A549 (cell line): Measurements from ENCODE around the gene KANSL3. TPM values are rescaled to one million over a fixed set of nuclear protein-coding genes. Genes with fewer than 3 reads are reported as not detected.

Experiments used
- ATAC-seq, 2 experiments: fragments of 200-7000 bp in 1 of 2; fragments of >200 bp in 1 of 2; cut with Nextera tagmentation in 1 of 2; cut with Tn5 transposase in 1 of 2; 3 replicates each; pipeline versions ENCODE4 v1.8.0 to v1.9.1; 2018 to 2020; ENCODE audit warnings: mild to moderate bottlenecking in 1 of 2, moderate library complexity in 1 of 2
- CTCF ChIA-PET: fragments of 300-600 bp; sonication (Branson Sonifier 250); formaldehyde crosslinking; extraction: SDS; loops from one replicate; lab custom pipeline; 2021; ENCODE audit warnings: antibody characterized with exemption, inconsistent platforms; lab: Yijun Ruan, JAX
- POLR2A ChIA-PET: fragments of 350-600 bp; formaldehyde crosslinking; extraction: SDS; loops from one replicate; lab custom pipeline; 2021; ENCODE audit warnings: antibody characterized with exemption, inconsistent platforms; lab: Yijun Ruan, JAX
- DNase-seq, 2 experiments: peaks; one replicate each; pipeline versions ENCODE4 v3.0.0 to v3.0.0-alpha.2; 2011 to 2016; ENCODE audit warnings: low read depth in 1 of 2, low spot score in 1 of 2
- FAIRE-seq: peaks from 2 replicates; lab custom pipeline; 2011; peaks lifted over from hg19 to GRCh38; lab: Jason Lieb, UNC
- H3K27ac ChIP-seq, 2 experiments: fragments of >200 bp; sonication (Bioruptor Twin); formaldehyde crosslinking; 3 replicates each; pipeline ENCODE4 v1.5.1; 2016 to 2017
- H3K4me1 ChIP-seq: fragments of >200 bp; sonication (Bioruptor Twin); formaldehyde crosslinking; 3 replicates; pipeline ENCODE4 v1.6.1; 2016
- H3K4me2 ChIP-seq: fragments of >200 bp; sonication (Bioruptor Twin); formaldehyde crosslinking; 3 replicates; pipeline ENCODE4 v1.6.1; 2016
- H3K4me3 ChIP-seq: fragments of >200 bp; sonication (Bioruptor Twin); formaldehyde crosslinking; 3 replicates; pipeline ENCODE4 v1.5.1; 2016
- H3K9me3 ChIP-seq: fragments of >200 bp; sonication (Bioruptor Twin); formaldehyde crosslinking; 3 replicates; pipeline ENCODE4 v1.6.1; 2016
- EHF ChIP-seq: fragments of 250-450 bp; sonication (Bioruptor Pico); IDR thresholded peaks from 2 replicates; pipeline ENCODE4 v1.5.0; 2020; ENCODE audit warnings: mild to moderate bottlenecking
- EHMT2 ChIP-seq: fragments of 200-600 bp; sonication (generic); IDR thresholded peaks from 2 replicates; pipeline ENCODE4 v1.6.1; 2016; ENCODE audit warnings: antibody characterized with exemption, low read depth, mild to moderate bottlenecking, moderate library complexity
- EP300 ChIP-seq, 2 experiments: fragments of >200 bp; sonication (Bioruptor Twin); formaldehyde crosslinking; IDR thresholded peaks; 2 replicates in 1 of 2; 3 replicates in 1 of 2; pipeline ENCODE4 v1.6.1; 2016 to 2017
- FOSB ChIP-seq: fragments of 250-450 bp; sonication (Bioruptor Pico); IDR thresholded peaks from 2 replicates; pipeline ENCODE4 v1.5.0; 2020; ENCODE audit warnings: mild to moderate bottlenecking, moderate library complexity
- FOSL2 ChIP-seq, 2 experiments: fragments of 450-650 bp in 1 of 2; fragments of >200 bp in 1 of 2; sonication (Bioruptor Twin) in 1 of 2; formaldehyde crosslinking; IDR thresholded peaks; 2 replicates each; pipeline versions ENCODE4 v1.5.0 to v1.6.1; 2016 to 2020; ENCODE audit warnings: mild to moderate bottlenecking in 1 of 2, moderate library complexity in 1 of 2
- GATA3 ChIP-seq: IDR thresholded peaks from 2 replicates; pipeline ENCODE4 v1.6.1; 2012; ENCODE audit warnings: borderline replicate concordance
- HEYL ChIP-seq: fragments of 250-450 bp; sonication (Bioruptor Pico); IDR thresholded peaks from 2 replicates; pipeline ENCODE4 v1.8.0; 2021; ENCODE audit warnings: mild to moderate bottlenecking, moderate library complexity
- JUNB ChIP-seq: fragments of >200 bp; sonication (Bioruptor Twin); formaldehyde crosslinking; IDR thresholded peaks from 2 replicates; pipeline ENCODE4 v1.6.1; 2016
- MAZ ChIP-seq: fragments of 150-350 bp; IDR thresholded peaks from 2 replicates; pipeline ENCODE4 v1.6.1; 2014; ENCODE audit warnings: antibody characterized with exemption, low read depth, low read length, borderline replicate concordance
- NR3C1 ChIP-seq: fragments of >200 bp; sonication (Bioruptor Twin); formaldehyde crosslinking; IDR thresholded peaks from 3 replicates; pipeline ENCODE4 v1.6.1; 2017
- RCOR1 ChIP-seq: fragments of 150-350 bp; IDR thresholded peaks from 2 replicates; pipeline ENCODE4 v1.6.1; 2014; ENCODE audit warnings: antibody characterized with exemption, low read length, low read depth
- RFX5 ChIP-seq: fragments of 450-650 bp; IDR thresholded peaks from 2 replicates; pipeline ENCODE4 v1.7.1; 2014; ENCODE audit warnings: antibody characterized with exemption, mild to moderate bottlenecking, moderate library complexity
- SMC3 ChIP-seq: fragments of >200 bp; sonication (Bioruptor Twin); formaldehyde crosslinking; IDR thresholded peaks from 3 replicates; pipeline ENCODE4 v1.6.1; 2018; ENCODE audit warnings: inconsistent platforms
- TP53 ChIP-seq: fragments of 250-450 bp; sonication (Bioruptor Pico); IDR thresholded peaks from 2 replicates; pipeline ENCODE4 v1.5.0; 2021; ENCODE audit warnings: mild to moderate bottlenecking, moderate library complexity
- WGBS: methylation state at CpG from one replicate; pipeline ENCODE4 v1.1.6; 2017; ENCODE audit errors: missing lambda C conversion rate; 5-methylcytosine and 5-hydroxymethylcytosine counted together
- polyA plus RNA-seq, 4 experiments: library from polyadenylated mRNA; depleted of rRNA in 3 of 4; stranded (reverse); fragments of >200 nt; fragmentation: RNase III in 1 of 4; extraction: RNeasy Plus Mini Kit Qiagen cat#74134 plus additional on column Dnase treatment in 1 of 4; gene quantifications; 2 replicates in 3 of 4; 3 replicates in 1 of 4; pipeline ENCODE4 v1.2.3, GENCODE V29; 2011 to 2017
- TF ChIP-seq, protein P1 (sequence below): fragments of 250-450 bp; sonication (Bioruptor Pico); IDR thresholded peaks from 2 replicates; pipeline ENCODE4 v1.5.0; 2020; ENCODE audit warnings: low read depth, mild to moderate bottlenecking, moderate library complexity
- TF ChIP-seq, protein P2 (sequence below): fragments of 450-650 bp; IDR thresholded peaks from 2 replicates; pipeline ENCODE4 v1.6.1; 2014; ENCODE audit warnings: antibody characterized with exemption
- TF ChIP-seq, protein P3 (sequence below): fragments of >200 bp; sonication (Bioruptor Twin); formaldehyde crosslinking; IDR thresholded peaks from 3 replicates; pipeline ENCODE4 v1.5.1; 2016
- TF ChIP-seq, protein P4 (sequence below): fragments of 150-350 bp; IDR thresholded peaks from 2 replicates; pipeline ENCODE4 v1.6.1; 2014; ENCODE audit warnings: low read depth, mild to moderate bottlenecking, low read length
- TF ChIP-seq, protein P5 (sequence below): fragments of 250-450 bp; sonication (Bioruptor Pico); IDR thresholded peaks from 2 replicates; pipeline ENCODE4 v1.5.0; 2021; ENCODE audit warnings: mild to moderate bottlenecking, moderate library complexity, borderline replicate concordance
- TF ChIP-seq, protein P6 (sequence below): fragments of >200 bp; sonication (Bioruptor Twin); formaldehyde crosslinking; IDR thresholded peaks from 2 replicates; pipeline ENCODE4 v1.6.1; 2016

Gene KANSL3
- polyA plus RNA-seq, 2 of the 4 experiments (the other 2 are of a cell fraction): 23.0 to 25.2 TPM

- WGBS: 89% methylated on average over 4 of the region's 5 CpGs
- TF ChIP-seq SMC3: no peak
- H3K4me1 ChIP-seq: no peaks in the 10 kb centered on the region
- no peak overlapping the region for H3K4me2 ChIP-seq
- no peak overlapping the region for H3K27ac ChIP-seq
- FAIRE-seq (no peak), ATAC-seq (no peak), DNase-seq (no peak)
- H3K9me3 ChIP-seq: no peaks in the 10 kb centered on the region
- ChIA-PET POLR2A (no interaction called here), CTCF (interaction anchor here (0.7 to 3.8 kb wide), 9 partner anchors 9 to 167 kb away, joined by 3 to 14 read pairs (median 3); no protein-coding TSS in a partner anchor)
- no peak overlapping the region for H3K4me3 ChIP-seq
Measured at GRCh38 chr2:96594691-96595152, 43.4 kb downstream of the KANSL3 start.

DNA sequence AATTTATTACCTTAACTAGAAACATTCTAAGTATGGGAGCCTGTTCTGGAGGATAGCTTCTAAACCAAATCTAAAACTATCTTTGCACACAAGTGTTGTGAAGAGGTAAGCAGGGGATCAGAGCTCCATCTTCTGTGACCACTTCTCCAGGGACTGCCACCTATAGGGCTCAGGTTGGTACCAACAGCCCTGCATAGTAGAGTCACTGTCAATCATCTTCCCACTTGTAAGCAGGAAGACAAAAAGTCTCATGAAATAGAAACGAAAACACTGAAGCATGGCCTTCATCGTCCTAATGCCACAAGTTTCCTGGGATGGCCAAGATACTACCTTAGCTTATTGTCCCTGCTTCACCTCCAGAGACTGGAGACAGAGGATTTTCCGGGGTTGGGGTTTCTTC is 43.8 kb downstream of the KANSL3 start:
- Histone ChIP-seq H3K27ac (no peak overlapping the region), H3K4me1 (no peaks in the 10 kb centered on the region), H3K4me2 (no peak overlapping the region), H3K9me3 (no peaks in the 10 kb centered on the region), H3K4me3 (no peak overlapping the region)
- DNase-seq (no peak), ATAC-seq (no peak), FAIRE-seq (no peak)
- CTCF ChIA-PET: interaction anchor here (1.2 to 3.8 kb wide), 8 partner anchors 10 to 167 kb away, joined by 3 to 14 read pairs (median 8); no protein-coding TSS in a partner anchor
- POLR2A ChIA-PET: no interaction called here
- TF ChIP-seq EP300 (IDR thresholded peaks at IDR 0.05) (no peak), EHMT2 (no peak), EHF (no peak), RCOR1 (no peak), HEYL (CRISPR knock-in tag) (no peak), MAZ (no peak), RFX5 (no peak), JUNB (no peak), NR3C1 (no peak), GATA3 (no peak), FOSL2 (IDR thresholded peaks at IDR 0.05) (no peak), FOSL2 (CRISPR knock-in tag; IDR thresholded peaks at IDR 0.05) (no peak), TP53 (no peak), FOSB (CRISPR knock-in tag) (no peak)
- TF ChIP-seq, protein P1, sequence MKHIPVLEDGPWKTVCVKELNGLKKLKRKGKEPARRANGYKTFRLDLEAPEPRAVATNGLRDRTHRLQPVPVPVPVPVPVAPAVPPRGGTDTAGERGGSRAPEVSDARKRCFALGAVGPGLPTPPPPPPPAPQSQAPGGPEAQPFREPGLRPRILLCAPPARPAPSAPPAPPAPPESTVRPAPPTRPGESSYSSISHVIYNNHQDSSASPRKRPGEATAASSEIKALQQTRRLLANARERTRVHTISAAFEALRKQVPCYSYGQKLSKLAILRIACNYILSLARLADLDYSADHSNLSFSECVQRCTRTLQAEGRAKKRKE (CRISPR knock-in tag): no peak
- TF ChIP-seq, protein P2, sequence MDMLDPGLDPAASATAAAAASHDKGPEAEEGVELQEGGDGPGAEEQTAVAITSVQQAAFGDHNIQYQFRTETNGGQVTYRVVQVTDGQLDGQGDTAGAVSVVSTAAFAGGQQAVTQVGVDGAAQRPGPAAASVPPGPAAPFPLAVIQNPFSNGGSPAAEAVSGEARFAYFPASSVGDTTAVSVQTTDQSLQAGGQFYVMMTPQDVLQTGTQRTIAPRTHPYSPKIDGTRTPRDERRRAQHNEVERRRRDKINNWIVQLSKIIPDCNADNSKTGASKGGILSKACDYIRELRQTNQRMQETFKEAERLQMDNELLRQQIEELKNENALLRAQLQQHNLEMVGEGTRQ: no peak
- TF ChIP-seq, protein P3, sequence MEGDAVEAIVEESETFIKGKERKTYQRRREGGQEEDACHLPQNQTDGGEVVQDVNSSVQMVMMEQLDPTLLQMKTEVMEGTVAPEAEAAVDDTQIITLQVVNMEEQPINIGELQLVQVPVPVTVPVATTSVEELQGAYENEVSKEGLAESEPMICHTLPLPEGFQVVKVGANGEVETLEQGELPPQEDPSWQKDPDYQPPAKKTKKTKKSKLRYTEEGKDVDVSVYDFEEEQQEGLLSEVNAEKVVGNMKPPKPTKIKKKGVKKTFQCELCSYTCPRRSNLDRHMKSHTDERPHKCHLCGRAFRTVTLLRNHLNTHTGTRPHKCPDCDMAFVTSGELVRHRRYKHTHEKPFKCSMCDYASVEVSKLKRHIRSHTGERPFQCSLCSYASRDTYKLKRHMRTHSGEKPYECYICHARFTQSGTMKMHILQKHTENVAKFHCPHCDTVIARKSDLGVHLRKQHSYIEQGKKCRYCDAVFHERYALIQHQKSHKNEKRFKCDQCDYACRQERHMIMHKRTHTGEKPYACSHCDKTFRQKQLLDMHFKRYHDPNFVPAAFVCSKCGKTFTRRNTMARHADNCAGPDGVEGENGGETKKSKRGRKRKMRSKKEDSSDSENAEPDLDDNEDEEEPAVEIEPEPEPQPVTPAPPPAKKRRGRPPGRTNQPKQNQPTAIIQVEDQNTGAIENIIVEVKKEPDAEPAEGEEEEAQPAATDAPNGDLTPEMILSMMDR: no peak
- TF ChIP-seq, protein P4, sequence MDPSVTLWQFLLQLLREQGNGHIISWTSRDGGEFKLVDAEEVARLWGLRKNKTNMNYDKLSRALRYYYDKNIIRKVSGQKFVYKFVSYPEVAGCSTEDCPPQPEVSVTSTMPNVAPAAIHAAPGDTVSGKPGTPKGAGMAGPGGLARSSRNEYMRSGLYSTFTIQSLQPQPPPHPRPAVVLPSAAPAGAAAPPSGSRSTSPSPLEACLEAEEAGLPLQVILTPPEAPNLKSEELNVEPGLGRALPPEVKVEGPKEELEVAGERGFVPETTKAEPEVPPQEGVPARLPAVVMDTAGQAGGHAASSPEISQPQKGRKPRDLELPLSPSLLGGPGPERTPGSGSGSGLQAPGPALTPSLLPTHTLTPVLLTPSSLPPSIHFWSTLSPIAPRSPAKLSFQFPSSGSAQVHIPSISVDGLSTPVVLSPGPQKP: no peak
- TF ChIP-seq, protein P5, sequence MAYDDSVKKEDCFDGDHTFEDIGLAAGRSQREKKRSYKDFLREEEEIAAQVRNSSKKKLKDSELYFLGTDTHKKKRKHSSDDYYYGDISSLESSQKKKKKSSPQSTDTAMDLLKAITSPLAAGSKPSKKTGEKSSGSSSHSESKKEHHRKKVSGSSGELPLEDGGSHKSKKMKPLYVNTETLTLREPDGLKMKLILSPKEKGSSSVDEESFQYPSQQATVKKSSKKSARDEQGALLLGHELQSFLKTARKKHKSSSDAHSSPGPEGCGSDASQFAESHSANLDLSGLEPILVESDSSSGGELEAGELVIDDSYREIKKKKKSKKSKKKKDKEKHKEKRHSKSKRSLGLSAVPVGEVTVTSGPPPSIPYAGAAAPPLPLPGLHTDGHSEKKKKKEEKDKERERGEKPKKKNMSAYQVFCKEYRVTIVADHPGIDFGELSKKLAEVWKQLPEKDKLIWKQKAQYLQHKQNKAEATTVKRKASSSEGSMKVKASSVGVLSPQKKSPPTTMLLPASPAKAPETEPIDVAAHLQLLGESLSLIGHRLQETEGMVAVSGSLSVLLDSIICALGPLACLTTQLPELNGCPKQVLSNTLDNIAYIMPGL (CRISPR knock-in tag): no peak
- TF ChIP-seq, protein P6, sequence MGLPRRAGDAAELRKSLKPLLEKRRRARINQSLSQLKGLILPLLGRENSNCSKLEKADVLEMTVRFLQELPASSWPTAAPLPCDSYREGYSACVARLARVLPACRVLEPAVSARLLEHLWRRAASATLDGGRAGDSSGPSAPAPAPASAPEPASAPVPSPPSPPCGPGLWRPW: no peak
- 93% methylated on average over 3 of the region's 3 CpGs for WGBS
